GM12878 (cell line): ENCODE measurements around the gene TEDC1. TPM values are rescaled to one million over a fixed set of nuclear protein-coding genes. Genes with fewer than 3 reads are reported as not detected.

Source experiments
- ATAC-seq: fragments of 200-7000 bp; cut with Tn5 transposase; 3 replicates; pipeline ENCODE4 v1.9.1; 2020; ENCODE audit warnings: mild to moderate bottlenecking, moderate library complexity
- BruUV-seq: library from RNA; stranded (reverse); fragments of 400-500 nt; replicated peaks from 2 replicates; lab custom pipeline; 2021; lab: Mats Ljungman, UMichigan
- CTCF ChIA-PET: fragments of 300-600 bp; sonication (Branson Sonifier 250); formaldehyde crosslinking; extraction: SDS; loops from one replicate; lab custom pipeline; 2021; ENCODE audit warnings: inconsistent platforms; lab: Yijun Ruan, JAX
- POLR2A ChIA-PET: fragments of 350-600 bp; formaldehyde crosslinking; extraction: SDS; loops from one replicate; lab custom pipeline; 2021; ENCODE audit warnings: inconsistent platforms; lab: Charles Lee
- RAD21 ChIA-PET: fragments of 300-600 bp; sonication (Branson Sonifier 250); formaldehyde crosslinking; loops from one replicate; lab custom pipeline; 2023; ENCODE audit warnings: antibody characterized with exemption; ENCODE audit not compliant: unreplicated experiment; lab: Charles Lee
- SMC1A ChIA-PET: fragments of 300-600 bp; sonication (Branson Sonifier 250); formaldehyde crosslinking; loops from one replicate; lab custom pipeline; 2023; ENCODE audit not compliant: unreplicated experiment, uncharacterized antibody; lab: Charles Lee
- DNase-seq: peaks from one replicate; pipeline ENCODE4 v3.0.0-alpha.2; 2011; ENCODE audit warnings: low read depth, low spot score
- FAIRE-seq: peaks from 3 replicates; lab custom pipeline; 2011; peaks lifted over from hg19 to GRCh38; lab: Jason Lieb, UNC
- H2AFZ ChIP-seq: 2 replicates; pipeline ENCODE4 v1.6.0; 2011; ENCODE audit warnings: low read depth, low read length, control low read depth; ENCODE audit not compliant: control insufficient read depth
- H3K27ac ChIP-seq: 2 replicates; pipeline ENCODE4 v1.5.1; 2011; ENCODE audit warnings: control low read depth; ENCODE audit not compliant: control insufficient read depth, insufficient read depth
- H3K27me3 ChIP-seq, 2 experiments: replicated peaks in 1 of 2; 2 replicates each; pipeline versions ENCODE4 v1.6.0 to v1.6.1; 2011; ENCODE audit warnings: low read length in 1 of 2; ENCODE audit not compliant: control insufficient read depth in 2 of 2, insufficient read depth in 2 of 2
- H3K36me3 ChIP-seq, 2 experiments: 2 replicates each; pipeline ENCODE4 v1.5.1; 2011; ENCODE audit warnings: low read length in 1 of 2; ENCODE audit not compliant: control insufficient read depth in 2 of 2, insufficient read depth in 2 of 2
- H3K4me1 ChIP-seq: 2 replicates; pipeline ENCODE4 v1.6.1; 2011; ENCODE audit warnings: mild to moderate bottlenecking, low read length, moderate library complexity, mixed read lengths; ENCODE audit not compliant: control insufficient read depth, insufficient read depth
- H3K4me2 ChIP-seq: 2 replicates; pipeline ENCODE4 v1.6.0; 2011; ENCODE audit warnings: control low read depth; ENCODE audit not compliant: control insufficient read depth, insufficient read depth
- H3K4me3 ChIP-seq: fragments of 200-600 bp; sonication (generic); 2 replicates; pipeline ENCODE4 v1.5.1; 2016
- H3K79me2 ChIP-seq: 2 replicates; pipeline ENCODE4 v1.6.0; 2011; ENCODE audit warnings: low read length; ENCODE audit not compliant: control insufficient read depth, insufficient read depth
- H3K9ac ChIP-seq: 2 replicates; pipeline ENCODE4 v1.8.0; 2011; ENCODE audit warnings: low read length, control low read depth, mixed read lengths; ENCODE audit not compliant: control insufficient read depth, insufficient read depth
- H3K9me3 ChIP-seq: replicated peaks from 3 replicates; pipeline ENCODE4 v1.5.1; 2011; ENCODE audit warnings: mild to moderate bottlenecking, low read length; ENCODE audit not compliant: control insufficient read depth, insufficient read depth
- H4K20me1 ChIP-seq: 2 replicates; pipeline ENCODE4 v1.6.0; 2011; ENCODE audit not compliant: control insufficient read depth, insufficient read depth
- BACH1 ChIP-seq: fragments of 450-650 bp; IDR thresholded peaks from 2 replicates; pipeline ENCODE4 v1.6.1; 2017; ENCODE audit warnings: mild to moderate bottlenecking, borderline replicate concordance
- BHLHE40 ChIP-seq, 2 experiments: fragments of 450-650 bp in 1 of 2; IDR thresholded peaks; 2 replicates each; pipeline ENCODE4 v1.6.1; 2011 to 2017; ENCODE audit warnings: low read depth in 2 of 2, borderline replicate concordance in 1 of 2, improper control_type of control experiment in 1 of 2, low read length in 1 of 2, mild to moderate bottlenecking in 1 of 2
- ESRRA ChIP-seq: IDR thresholded peaks from 2 replicates; pipeline ENCODE4 v1.6.1; 2012; ENCODE audit warnings: mild to moderate bottlenecking, low read length, improper control_type of control experiment
- HDAC2 ChIP-seq: fragments of 200-600 bp; sonication (generic); IDR thresholded peaks from 2 replicates; pipeline ENCODE4 v1.6.1; 2017
- LARP7 ChIP-seq: fragments of 450-650 bp; IDR thresholded peaks from 2 replicates; pipeline ENCODE4 v1.6.1; 2017; ENCODE audit warnings: mild to moderate bottlenecking
- MEF2B ChIP-seq: fragments of 450-650 bp; IDR thresholded peaks from 2 replicates; pipeline ENCODE4 v1.6.1; 2018; ENCODE audit warnings: mild to moderate bottlenecking, moderate library complexity; ENCODE audit not compliant: partially characterized antibody, poor library complexity, severe bottlenecking
- RFX5 ChIP-seq: IDR thresholded peaks from 2 replicates; pipeline ENCODE4 v1.6.1; 2011; ENCODE audit warnings: low read depth, low read length, improper control_type of control experiment
- SIX5 ChIP-seq: IDR thresholded peaks from 2 replicates; pipeline ENCODE4 v1.6.1; 2011; ENCODE audit warnings: mild to moderate bottlenecking, low read depth, low read length, moderate library complexity; ENCODE audit not compliant: severe bottlenecking
- SMAD5 ChIP-seq: IDR thresholded peaks from 2 replicates; pipeline ENCODE4 v1.6.1; 2016; ENCODE audit warnings: antibody characterized with exemption, low read depth
- SPI1 ChIP-seq: IDR thresholded peaks from 2 replicates; pipeline ENCODE4 v1.6.1; 2011; ENCODE audit warnings: low read depth, mild to moderate bottlenecking, low read length, moderate library complexity, borderline replicate concordance; ENCODE audit not compliant: insufficient read depth
- SRF ChIP-seq, 2 experiments: IDR thresholded peaks; 2 replicates each; pipeline ENCODE4 v1.6.1; 2011; ENCODE audit warnings: low read depth in 2 of 2, low read length in 2 of 2, mild to moderate bottlenecking in 1 of 2, moderate library complexity in 1 of 2
- TARDBP ChIP-seq: IDR thresholded peaks from 2 replicates; pipeline ENCODE4 v1.6.1; 2016; ENCODE audit warnings: borderline replicate concordance
- TCF3 ChIP-seq: IDR thresholded peaks from 2 replicates; pipeline ENCODE4 v1.6.1; 2012; ENCODE audit warnings: low read depth, mild to moderate bottlenecking, low read length, borderline replicate concordance; ENCODE audit not compliant: insufficient read depth
- USF1 ChIP-seq: IDR thresholded peaks from 2 replicates; pipeline ENCODE4 v1.6.1; 2011; ENCODE audit warnings: borderline replicate concordance, low read depth, mild to moderate bottlenecking, moderate library complexity, mixed read lengths, low read length; ENCODE audit not compliant: insufficient read depth; ENCODE audit errors: extremely low read length
- YBX1 ChIP-seq: fragments of 450-650 bp; IDR thresholded peaks from 2 replicates; pipeline ENCODE4 v1.6.1; 2016; ENCODE audit warnings: antibody characterized with exemption
- ZBTB11 ChIP-seq: fragments of 450-650 bp; formaldehyde crosslinking; IDR thresholded peaks from 2 replicates; pipeline ENCODE4 v1.5.0; 2022; ENCODE audit warnings: mild to moderate bottlenecking, missing genetic modification characterization
- ZNF207 ChIP-seq: fragments of 450-650 bp; IDR thresholded peaks from 2 replicates; pipeline ENCODE4 v1.6.1; 2014; ENCODE audit warnings: antibody characterized with exemption, mild to moderate bottlenecking, borderline replicate concordance
- WGBS: methylation state at CpG from one replicate; pipeline ENCODE4 v1.1.6; 2016; ENCODE audit warnings: low lambda C conversion rate; ENCODE audit not compliant: insufficient replicate concordance, insufficient coverage; ENCODE audit errors: missing lambda C conversion rate; 5-methylcytosine and 5-hydroxymethylcytosine counted together
- in situ Hi-C: fragments of 300-500 bp; cut with MboI; formaldehyde crosslinking; loops from 9 replicates; pipeline ENCODE4 v1.14.3; 2018; ENCODE audit warnings: mixed read lengths
- intact Hi-C: fragments of 100-400 bp; cut with micrococcal nuclease; formaldehyde crosslinking; loops from one replicate; pipeline ENCODE4 v1.14.2; 2022; ENCODE audit not compliant: unreplicated experiment
- polyA plus RNA-seq, 11 experiments: library from polyadenylated mRNA; depleted of rRNA in 4 of 11; unstranded in 6 of 11; stranded (reverse) in 5 of 11; fragments of >200 nt; fragmentation: Nextera tagmentation in 4 of 11; fragmentation: Illumina TruSeq in 1 of 11; extraction: Ambion mirVana in 4 of 11; extraction: Trizol in 1 of 11; gene quantifications; 1 replicate in 1 of 11; 2 replicates in 10 of 11; pipeline versions ENCODE4 v1.2.1 to v1.2.3, GENCODE V29; 2011 to 2016; ENCODE audit warnings: inconsistent platforms in 2 of 11, missing spikeins in 2 of 11, low read depth in 1 of 11
- total RNA-seq, 4 experiments: library from RNA; depleted of rRNA in 3 of 4; stranded (reverse); fragments of >200 nt in 3 of 4; fragmentation: Illumina TruSeq in 1 of 4; extraction: Trizol in 1 of 4; gene quantifications; 2 replicates each; pipeline versions ENCODE4 v1.2.1 to v1.2.3, GENCODE V29; 2013 to 2021

Gene TEDC1
- total and polyA plus RNA-seq, 10 of the 15 experiments (the other 5 are each of a cell fraction or from before 2014, with no cell fraction given): 0.19 to 34.2 (median 14.5) TPM

- peak; percentile 88 for TF ChIP-seq ZBTB11 (CRISPR knock-in tag)
- 0 out of 2 replicates have a peak, but pooled peaks have one; percentile 58 for TF ChIP-seq TARDBP
- peak; percentile 28; the same call in 1 of the 2 replicates for TF ChIP-seq ZNF207
- TF ChIP-seq MEF2B: no peak
- no peak for TF ChIP-seq HDAC2
- TF ChIP-seq SPI1: no peak
- peak in 1 of 2 experiments; percentile 31; a peak in 1 of 4 replicates for TF ChIP-seq SRF (IDR thresholded peaks at IDR 0.05; ENCODE audit: low read depth in 2 of 2, low read length in 2 of 2)
- no peak; the same call in 1 of the 2 replicates for TF ChIP-seq TCF3
Observed at GRCh38 chr14:105490572-105491365, at the start of gene TEDC1 (continued).

- no peak for FAIRE-seq
- SMC1A ChIA-PET: no interaction called here
- intact Hi-C loops: no loop called here
Observed at GRCh38 chr14:105442125-105442524, 48.9 kb upstream of the TEDC1 start.

More at GRCh38 chr14:105442125-105442524, 48.9 kb upstream of the TEDC1 start:
- Histone ChIP-seq H3K27ac (no peak overlapping the region), H3K9me3 (no peaks in the 10 kb centered on the region), H3K4me3 (no peak overlapping the region), H3K9ac (no peak overlapping the region), H3K27me3 (no peaks in the 10 kb centered on the region), H2AFZ (no peak overlapping the region), H3K4me2 (no peak overlapping the region), H3K4me1 (no peaks in the 10 kb centered on the region), H4K20me1 (no peaks in the 10 kb centered on the region), H3K79me2 (peaks cover 7% of the 10 kb centered on the region), H3K36me3 (peaks cover 0 to 20% of the 10 kb centered on the region in 2 experiments; a peak in 3 of 4 replicates)
- TF ChIP-seq BACH1 (no peak), BHLHE40 (IDR thresholded peaks at IDR 0.05; ENCODE audit: borderline replicate concordance in 1 of 2, low read depth in 2 of 2, low read length in 1 of 2) (no peak), USF1 (no peak), SIX5 (no peak), YBX1 (no peak), ESRRA (no peak), SMAD5 (no peak), LARP7 (no peak), RFX5 (no peak)
- ChIA-PET POLR2A (no interaction called here), RAD21 (no interaction called here), CTCF (no interaction called here)
- no peak for ATAC-seq
- DNase-seq: no peak
- in situ Hi-C loops: no loop called here
- WGBS: 87% methylated on average over 17 of the region's 17 CpGs
- BruUV-seq: TSS peak; percentile 46
